Endothelial cell of umbilical vein (primary cell): ENCODE results near the gene JAG2. TPM values are rescaled to one million over a fixed set of nuclear protein-coding genes. Genes with fewer than 3 reads are reported as not detected.

Experiments used
- BruUV-seq: library from RNA; stranded (reverse); fragments of 400-500 nt; replicated peaks from 2 replicates; lab custom pipeline; 2021; lab: Mats Ljungman, UMichigan
- CTCF ChIA-PET: fragments of 300-600, 350-600 bp; sonication (Branson Sonifier 250); formaldehyde crosslinking; loops from one replicate; lab custom pipeline; 2021; ENCODE audit warnings: antibody characterized with exemption, inconsistent platforms; lab: Charles Lee
- POLR2A ChIA-PET: fragments of 300-600, 350-600 bp; sonication (Branson Sonifier 250); formaldehyde crosslinking; loops from one replicate; lab custom pipeline; 2021; ENCODE audit warnings: antibody characterized with exemption, inconsistent platforms; lab: Charles Lee
- DNase-seq: peaks from one replicate; pipeline ENCODE4 v3.0.0-alpha.2; 2011; ENCODE audit warnings: low read depth, low spot score
- FAIRE-seq: peaks from 2 replicates; lab custom pipeline; 2011; peaks lifted over from hg19 to GRCh38; lab: Jason Lieb, UNC
- H2AFZ ChIP-seq: 2 replicates; pipeline ENCODE4 v1.6.0; 2012; ENCODE audit warnings: low read depth, low read length, control low read depth, inconsistent platforms
- H3K27ac ChIP-seq: 2 replicates; pipeline ENCODE4 v1.5.1; 2011; ENCODE audit warnings: low read depth, mild to moderate bottlenecking, control low read depth, low read length, moderate library complexity; ENCODE audit not compliant: insufficient read depth
- H3K27me3 ChIP-seq, 2 experiments: 2 replicates each; pipeline versions ENCODE4 v1.6.0 to v1.6.1; 2011; ENCODE audit warnings: low read length in 2 of 2, mixed read lengths in 1 of 2; ENCODE audit not compliant: control insufficient read depth in 2 of 2, insufficient read depth in 2 of 2
- H3K36me3 ChIP-seq, 2 experiments: 2 replicates in 1 of 2; 3 replicates in 1 of 2; pipeline ENCODE4 v1.5.1; 2011; ENCODE audit warnings: low read length in 2 of 2, mild to moderate bottlenecking in 1 of 2, moderate library complexity in 1 of 2; ENCODE audit not compliant: control insufficient read depth in 2 of 2, insufficient read depth in 2 of 2; ENCODE audit errors: extremely low read depth in 1 of 2
- H3K4me1 ChIP-seq: 3 replicates; pipeline ENCODE4 v1.5.1; 2011; ENCODE audit warnings: mild to moderate bottlenecking, low read length; ENCODE audit not compliant: control insufficient read depth, insufficient read depth; ENCODE audit errors: extremely low read depth
- H3K4me2 ChIP-seq: 2 replicates; pipeline ENCODE4 v1.6.1; 2011; ENCODE audit warnings: low read length, control low read depth, mixed read lengths; ENCODE audit not compliant: insufficient read depth
- H3K4me3 ChIP-seq, 3 experiments: fragments of 200-600 bp in 1 of 3; sonication (generic), shearing (Covaris generic) in 1 of 3; replicated peaks in 1 of 3; 2 replicates each; pipeline ENCODE4 v1.5.1; 2011 to 2016; ENCODE audit warnings: control low read depth in 3 of 3, low read length in 3 of 3, mild to moderate bottlenecking in 2 of 3, inconsistent platforms in 1 of 3, low read depth in 1 of 3, moderate library complexity in 1 of 3; ENCODE audit not compliant: insufficient read depth in 1 of 3
- H3K79me2 ChIP-seq: 2 replicates; pipeline ENCODE4 v1.6.0; 2012; ENCODE audit warnings: low read length, inconsistent platforms; ENCODE audit not compliant: control insufficient read depth, insufficient read depth
- H3K9ac ChIP-seq: replicated peaks from 2 replicates; pipeline ENCODE3; 2011; ENCODE audit warnings: low read length, control low read depth; ENCODE audit not compliant: insufficient read depth; ENCODE audit errors: extremely low read depth
- H3K9me1 ChIP-seq: replicated peaks from 3 replicates; pipeline ENCODE4 v1.6.0; 2011; ENCODE audit warnings: mild to moderate bottlenecking, low read length; ENCODE audit not compliant: control insufficient read depth, insufficient read depth; ENCODE audit errors: extremely low read depth
- H3K9me3 ChIP-seq: replicated peaks from 2 replicates; pipeline ENCODE4 v1.5.1; 2012; ENCODE audit warnings: low read length, inconsistent platforms; ENCODE audit not compliant: control insufficient read depth, insufficient read depth
- H4K20me1 ChIP-seq: replicated peaks from 2 replicates; pipeline ENCODE3; 2011; ENCODE audit warnings: mild to moderate bottlenecking, low read length; ENCODE audit not compliant: control insufficient read depth, insufficient read depth; ENCODE audit errors: extremely low read depth
- EZH2 ChIP-seq: IDR thresholded peaks from 2 replicates; pipeline ENCODE4 v1.6.1; 2012; ENCODE audit warnings: borderline replicate concordance, low read depth, mild to moderate bottlenecking, moderate library complexity, low read length, inconsistent platforms; ENCODE audit not compliant: severe bottlenecking
- FOS ChIP-seq: IDR thresholded peaks from 2 replicates; pipeline ENCODE4 v1.6.1; 2011; ENCODE audit warnings: mild to moderate bottlenecking, low read length, moderate library complexity, borderline replicate concordance; ENCODE audit not compliant: insufficient read depth
- GATA2 ChIP-seq: IDR thresholded peaks from 2 replicates; pipeline ENCODE4 v1.7.0; 2011; ENCODE audit warnings: low read depth, mild to moderate bottlenecking, moderate library complexity, mixed read lengths, low read length; ENCODE audit not compliant: insufficient read length, insufficient read depth
- JUN ChIP-seq: IDR thresholded peaks from 2 replicates; pipeline ENCODE4 v1.6.1; 2011; ENCODE audit warnings: borderline replicate concordance, low read depth; ENCODE audit not compliant: insufficient read length, insufficient read depth
- MYC ChIP-seq: IDR thresholded peaks from one replicate; pipeline ENCODE4 v1.6.1; 2011; ENCODE audit warnings: mild to moderate bottlenecking, low read depth, low read length
- POLR2A ChIP-seq: IDR thresholded peaks from 2 replicates; pipeline ENCODE4 v1.6.1; 2012; ENCODE audit warnings: low read depth, mild to moderate bottlenecking, control low read depth, low read length
- POLR2AphosphoS5 ChIP-seq: IDR thresholded peaks from 2 replicates; pipeline ENCODE4 v1.6.1; 2012; ENCODE audit warnings: low read depth, mild to moderate bottlenecking, control low read depth, low read length, moderate library complexity; ENCODE audit not compliant: insufficient read depth
- dilution Hi-C: fragments of 300-500 bp; cut with MboI; formaldehyde crosslinking; loops from one replicate; pipeline ENCODE4 v1.15.0; 2019; ENCODE audit warnings: low sequenced_read_pairs; ENCODE audit not compliant: extremely low pct_ligation_motif_present
- intact Hi-C: fragments of 100-400 bp; cut with micrococcal nuclease; formaldehyde crosslinking; loops from one replicate; pipeline ENCODE4 v1.10.0; 2022
- polyA plus RNA-seq, 4 experiments: library from polyadenylated mRNA; depleted of rRNA in 3 of 4; stranded (reverse) in 3 of 4; unstranded in 1 of 4; fragments of >200 nt; gene quantifications; 2 replicates each; pipeline versions ENCODE4 v1.2.1 to v1.2.3, GENCODE V29; 2011 to 2012; ENCODE audit warnings: missing spikeins in 1 of 4
- total RNA-seq: library from RNA; stranded (reverse); gene quantifications from 2 replicates; pipeline ENCODE4 v1.2.3, GENCODE V29; 2021
- TF ChIP-seq, protein P1 (sequence below), 2 donors: IDR thresholded peaks; 1 replicate in 1 of 2; 2 replicates in 1 of 2; pipeline ENCODE4 v1.5.1; 2011; ENCODE audit warnings: low read length in 2 of 2, mild to moderate bottlenecking in 2 of 2, moderate library complexity in 2 of 2, control low read depth in 1 of 2, inconsistent platforms in 1 of 2, low read depth in 1 of 2; ENCODE audit not compliant: insufficient read depth in 1 of 2; ENCODE audit errors: extremely low read depth in 1 of 2
- TF ChIP-seq, protein P2 (sequence below): IDR thresholded peaks from 2 replicates; pipeline ENCODE4 v1.6.1; 2011; ENCODE audit not compliant: insufficient read depth, insufficient read length

JAG2 gene
- total and polyA plus RNA-seq, 2 donors (not counting 3 experiments of a cell fraction or from before 2014, with no cell fraction given) = 105 to 128 TPM

DNA sequence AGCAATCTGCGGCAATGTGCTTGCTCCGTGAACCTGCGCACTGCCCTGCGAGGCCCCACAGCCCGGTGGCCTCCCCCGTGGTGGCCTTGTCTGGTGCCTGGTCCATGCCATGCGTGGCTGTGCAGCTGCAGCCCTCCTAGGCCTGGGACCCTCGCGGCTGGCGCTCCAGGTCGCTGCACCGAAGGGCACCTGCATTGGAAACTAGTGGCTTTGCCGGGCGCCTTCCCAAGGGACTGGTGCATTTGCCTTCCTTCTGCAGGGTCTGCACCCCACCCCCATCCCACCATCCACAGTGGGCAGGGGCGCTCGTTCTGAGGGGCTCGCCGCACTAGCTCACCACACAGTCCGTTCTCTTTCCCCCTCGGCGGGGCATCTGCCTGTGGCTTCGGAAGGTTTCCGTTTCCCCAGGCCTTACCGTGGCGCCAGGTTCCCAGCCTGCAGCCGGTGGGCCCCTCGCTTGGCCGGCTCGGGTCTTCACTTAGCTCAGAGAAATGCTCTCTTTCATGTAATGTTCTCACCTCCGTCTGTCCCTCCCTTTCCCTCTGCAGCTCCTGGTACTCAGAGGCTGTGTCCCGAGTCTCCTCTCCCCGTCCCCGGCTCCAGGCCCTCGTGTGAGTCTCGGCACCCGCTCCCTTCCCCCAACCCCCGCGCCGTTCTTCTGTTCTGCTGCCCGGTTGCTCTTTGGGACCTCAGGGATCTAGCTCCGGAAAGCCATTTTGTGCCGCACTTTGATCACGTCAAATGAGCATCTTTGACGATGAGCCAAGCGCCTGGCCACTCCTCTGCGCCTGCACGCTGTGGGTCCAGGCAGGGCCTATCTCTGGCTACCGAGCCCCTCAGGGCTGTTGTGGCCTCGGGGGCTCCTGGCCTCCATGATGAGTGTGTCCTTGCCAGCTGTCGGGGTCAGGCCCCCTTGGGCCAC lies 31.9 kb downstream of the JAG2 start:
- ChIA-PET CTCF (interaction anchor here (0.9 to 2.5 kb wide), 4 partner anchors 9 to 46 kb away, joined by 3 to 7 read pairs (median 4); no protein-coding TSS in a partner anchor), POLR2A (no interaction called here)
- H4K20me1 ChIP-seq = no peaks in the 10 kb centered on the region
- no peaks in the 10 kb centered on the region for H3K4me1 ChIP-seq
- H3K9me3 ChIP-seq = no peaks in the 10 kb centered on the region
- no peak overlapping the region for H3K4me3 ChIP-seq
- TF ChIP-seq, protein P1, sequence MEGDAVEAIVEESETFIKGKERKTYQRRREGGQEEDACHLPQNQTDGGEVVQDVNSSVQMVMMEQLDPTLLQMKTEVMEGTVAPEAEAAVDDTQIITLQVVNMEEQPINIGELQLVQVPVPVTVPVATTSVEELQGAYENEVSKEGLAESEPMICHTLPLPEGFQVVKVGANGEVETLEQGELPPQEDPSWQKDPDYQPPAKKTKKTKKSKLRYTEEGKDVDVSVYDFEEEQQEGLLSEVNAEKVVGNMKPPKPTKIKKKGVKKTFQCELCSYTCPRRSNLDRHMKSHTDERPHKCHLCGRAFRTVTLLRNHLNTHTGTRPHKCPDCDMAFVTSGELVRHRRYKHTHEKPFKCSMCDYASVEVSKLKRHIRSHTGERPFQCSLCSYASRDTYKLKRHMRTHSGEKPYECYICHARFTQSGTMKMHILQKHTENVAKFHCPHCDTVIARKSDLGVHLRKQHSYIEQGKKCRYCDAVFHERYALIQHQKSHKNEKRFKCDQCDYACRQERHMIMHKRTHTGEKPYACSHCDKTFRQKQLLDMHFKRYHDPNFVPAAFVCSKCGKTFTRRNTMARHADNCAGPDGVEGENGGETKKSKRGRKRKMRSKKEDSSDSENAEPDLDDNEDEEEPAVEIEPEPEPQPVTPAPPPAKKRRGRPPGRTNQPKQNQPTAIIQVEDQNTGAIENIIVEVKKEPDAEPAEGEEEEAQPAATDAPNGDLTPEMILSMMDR (IDR thresholded peaks at IDR 0.05; ENCODE audit: extremely low read depth in 1 of 2, insufficient read depth in 1 of 2, low read depth in 1 of 2, low read length in 2 of 2) = no peak
- no peak for TF ChIP-seq POLR2AphosphoS5
- TF ChIP-seq, protein P2, sequence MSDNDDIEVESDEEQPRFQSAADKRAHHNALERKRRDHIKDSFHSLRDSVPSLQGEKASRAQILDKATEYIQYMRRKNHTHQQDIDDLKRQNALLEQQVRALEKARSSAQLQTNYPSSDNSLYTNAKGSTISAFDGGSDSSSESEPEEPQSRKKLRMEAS = no peak
- no peak for TF ChIP-seq POLR2A
- no peak for TF ChIP-seq JUN
- TF ChIP-seq EZH2 = no peak
- TF ChIP-seq FOS = no peak
- TF ChIP-seq MYC = no peak
- no peak for TF ChIP-seq GATA2
- H3K79me2 ChIP-seq = no peaks in the 10 kb centered on the region
- DNase-seq = no peak
- H3K9ac ChIP-seq = no peak overlapping the region
- intact Hi-C loops = no loop called here
- H3K9me1 ChIP-seq = no peaks in the 10 kb centered on the region
- BruUV-seq = no TSS peak
- H3K4me2 ChIP-seq = no peak overlapping the region
- no peak overlapping the region for H2AFZ ChIP-seq
- peaks cover 6 to 20% of the 10 kb centered on the region in 2 experiments for H3K27me3 ChIP-seq
- FAIRE-seq = no peak
- H3K27ac ChIP-seq = no peak overlapping the region
- dilution Hi-C loops = no loop called here
- H3K36me3 ChIP-seq = peaks cover 4 to 5% of the 10 kb centered on the region in 2 experiments
